Transverse colon (tissue), 3 donors: Measurements from ENCODE around the gene FGF22.
"Not testable (repeated sequence)": the region's sequence is repeated elsewhere in the genome, so short reads cannot be mapped to it uniquely, and the experiment has no call there.

ENCODE experiments used
- EP300 ChIP-seq: sonication (generic); formaldehyde crosslinking; IDR thresholded peaks from one replicate; pipeline ENCODE4 v1.6.1; 2017; ENCODE audit warnings: antibody characterized with exemption, low read depth
- POLR2A ChIP-seq: fragments of 450-650 bp; IDR thresholded peaks from one replicate; pipeline ENCODE4 v1.6.1; 2016; ENCODE audit warnings: antibody characterized with exemption, mild to moderate bottlenecking, moderate library complexity
- TF ChIP-seq, protein P1 (sequence below), 5 experiments: fragments of 200-600 bp in 3 of 5; fragments of 450-650 bp in 2 of 5; sonication (generic) in 3 of 5; IDR thresholded peaks; 1 replicate in 2 of 5; 2 replicates in 3 of 5; pipeline ENCODE4 v1.5.1; 2016 to 2017; ENCODE audit warnings: antibody characterized with exemption in 5 of 5, inconsistent platforms in 3 of 5, mild to moderate bottlenecking in 2 of 5, moderate library complexity in 1 of 5

DNA sequence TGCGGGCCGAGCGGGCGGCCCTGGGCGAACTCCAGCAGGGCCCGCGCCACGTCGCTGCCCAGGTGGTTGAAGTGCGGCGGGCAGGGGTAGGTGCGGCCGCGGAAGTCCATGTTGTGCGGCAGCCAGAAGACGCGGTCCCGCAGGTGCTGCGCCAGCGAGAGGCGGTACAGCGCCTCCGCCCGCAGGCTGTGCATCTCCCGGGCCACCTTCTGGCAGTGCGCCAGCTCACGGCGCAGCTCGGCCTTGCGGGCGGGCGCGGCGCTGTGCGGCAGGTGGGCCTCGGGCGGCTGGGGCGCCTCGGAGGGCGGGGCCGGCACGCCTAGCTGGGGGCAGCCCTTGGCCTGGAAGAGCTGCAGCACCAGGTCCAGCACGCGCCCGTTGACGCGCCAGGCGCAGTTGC is 18.5 kb upstream of the FGF22 start:
- not testable (repeated sequence) for TF ChIP-seq EP300, POLR2A
- TF ChIP-seq, protein P1, sequence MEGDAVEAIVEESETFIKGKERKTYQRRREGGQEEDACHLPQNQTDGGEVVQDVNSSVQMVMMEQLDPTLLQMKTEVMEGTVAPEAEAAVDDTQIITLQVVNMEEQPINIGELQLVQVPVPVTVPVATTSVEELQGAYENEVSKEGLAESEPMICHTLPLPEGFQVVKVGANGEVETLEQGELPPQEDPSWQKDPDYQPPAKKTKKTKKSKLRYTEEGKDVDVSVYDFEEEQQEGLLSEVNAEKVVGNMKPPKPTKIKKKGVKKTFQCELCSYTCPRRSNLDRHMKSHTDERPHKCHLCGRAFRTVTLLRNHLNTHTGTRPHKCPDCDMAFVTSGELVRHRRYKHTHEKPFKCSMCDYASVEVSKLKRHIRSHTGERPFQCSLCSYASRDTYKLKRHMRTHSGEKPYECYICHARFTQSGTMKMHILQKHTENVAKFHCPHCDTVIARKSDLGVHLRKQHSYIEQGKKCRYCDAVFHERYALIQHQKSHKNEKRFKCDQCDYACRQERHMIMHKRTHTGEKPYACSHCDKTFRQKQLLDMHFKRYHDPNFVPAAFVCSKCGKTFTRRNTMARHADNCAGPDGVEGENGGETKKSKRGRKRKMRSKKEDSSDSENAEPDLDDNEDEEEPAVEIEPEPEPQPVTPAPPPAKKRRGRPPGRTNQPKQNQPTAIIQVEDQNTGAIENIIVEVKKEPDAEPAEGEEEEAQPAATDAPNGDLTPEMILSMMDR (IDR thresholded peaks at IDR 0.05), result not testable (repeated sequence)
